ENCODE data around the gene LIMCH1.

The LIMCH1 gene

GRCh38 chr4:41590591-41590990 lies 52.6 kb downstream of the LIMCH1 start:
- no peak for TF ChIP-seq CTCF (conservative IDR thresholded peaks at IDR 0.05; ENCODE audit: low read depth)
- CTCF ChIA-PET: no interaction called here
- POLR2A ChIA-PET (ENCODE audit: low non-redundant PET): no interaction called here
- H3K27ac ChIP-seq: peak overlapping the region; percentile 58
- no peak for DNase-seq (ENCODE audit: low spot score)

GRCh38 chr4:41594432-41594831 lies 56.5 kb downstream of the LIMCH1 start:
- DNase-seq (ENCODE audit: low spot score): no peak
- H3K27ac ChIP-seq: no peak overlapping the region
- no peak for TF ChIP-seq CTCF (conservative IDR thresholded peaks at IDR 0.05; ENCODE audit: low read depth)
- ChIA-PET CTCF (interaction anchor here (0.9 kb wide), 1 partner anchor 294 kb away, joined by 4 read pairs; no protein-coding TSS in a partner anchor), POLR2A (ENCODE audit: low non-redundant PET) (no interaction called here)

- no peak for TF ChIP-seq CTCF (conservative IDR thresholded peaks at IDR 0.05; ENCODE audit: low read depth)
- no peak overlapping the region for H3K27ac ChIP-seq
- DNase-seq (ENCODE audit: low spot score): no peak
- CTCF ChIA-PET: no interaction called here
- POLR2A ChIA-PET (ENCODE audit: low non-redundant PET): no interaction called here
Observed at GRCh38 chr4:41597494-41597893, 59.5 kb downstream of the LIMCH1 start.

- DNase-seq (ENCODE audit: low spot score): no peak
- POLR2A ChIA-PET (ENCODE audit: low non-redundant PET): no interaction called here
- CTCF ChIA-PET: no interaction called here
- TF ChIP-seq CTCF (conservative IDR thresholded peaks at IDR 0.05; ENCODE audit: low read depth): no peak
- no peak overlapping the region for H3K27ac ChIP-seq
Observed at GRCh38 chr4:41598580-41598979, 60.6 kb downstream of the LIMCH1 start.

GRCh38 chr4:41599192-41599786 lies 61.3 kb downstream of the LIMCH1 start:
- ChIA-PET POLR2A (ENCODE audit: low non-redundant PET) (no interaction called here), CTCF (no interaction called here)
- H3K27ac ChIP-seq: no peak overlapping the region

GRCh38 chr4:41600243-41600912 lies 62.4 kb downstream of the LIMCH1 start:
- H3K27ac ChIP-seq: no peak overlapping the region
- ChIA-PET CTCF (interaction anchor here (0.6 kb wide), 1 partner anchor 75 kb away, joined by 4 read pairs; no protein-coding TSS in a partner anchor), POLR2A (ENCODE audit: low non-redundant PET) (no interaction called here)
- DNase-seq (ENCODE audit: low spot score): peak; percentile 30
- no peak for TF ChIP-seq CTCF (conservative IDR thresholded peaks at IDR 0.05; ENCODE audit: low read depth)

More at GRCh38 chr4:41599192-41599786, 61.3 kb downstream of the LIMCH1 start:
- TF ChIP-seq CTCF (conservative IDR thresholded peaks at IDR 0.05; ENCODE audit: low read depth): no peak
- DNase-seq (ENCODE audit: low spot score): no peak
